CD4-positive, alpha-beta T cell treated with Interleukin-17A for 1 hour (primary cell): ENCODE measurements around the gene EED.
"Not testable (repeated sequence)": the region's sequence is repeated elsewhere in the genome, so short reads cannot be mapped to it uniquely, and the experiment has no call there.

ENCODE experiments used
- DNase-seq: peaks from one replicate; pipeline ENCODE4 v3.0.0-alpha.2; 2020

The EED gene

GRCh38 chr11:86219311-86220193 is 25.0 kb upstream of the EED start:
- DNase-seq, result no peak

GRCh38 chr11:86220653-86221052 is 23.9 kb upstream of the EED start:
- DNase-seq, result no peak

- DNase-seq, result no peak
Observed at GRCh38 chr11:86222081-86222480, 22.5 kb upstream of the EED start.

GRCh38 chr11:86224575-86224974 is 20.0 kb upstream of the EED start:
- DNase-seq, result not testable (repeated sequence)

- not testable (repeated sequence) for DNase-seq
Observed at GRCh38 chr11:86225344-86225743, 19.2 kb upstream of the EED start.

- no peak for DNase-seq
Observed at GRCh38 chr11:86228269-86229038, 16.1 kb upstream of the EED start.

GRCh38 chr11:86229039-86229330 is 15.6 kb upstream of the EED start:
- not testable (repeated sequence) for DNase-seq

- DNase-seq, result no peak
Observed at GRCh38 chr11:86230179-86230804, 14.3 kb upstream of the EED start.

GRCh38 chr11:86230921-86231434 is 13.6 kb upstream of the EED start:
- no peak for DNase-seq

- no peak for DNase-seq
Observed at GRCh38 chr11:86232556-86232955, 12.0 kb upstream of the EED start.

- no peak for DNase-seq
Observed at GRCh38 chr11:86234831-86235461, 9.6 kb upstream of the EED start.

GRCh38 chr11:86237267-86237804 is 7.2 kb upstream of the EED start:
- no peak for DNase-seq

GRCh38 chr11:86240164-86240563 is 4.4 kb upstream of the EED start:
- no peak for DNase-seq

GRCh38 chr11:86241956-86242535 is 2.5 kb upstream of the EED start:
- no peak for DNase-seq

GRCh38 chr11:86243396-86243795 is 1.2 kb upstream of the EED start:
- no peak for DNase-seq

GRCh38 chr11:86244063-86244521 is 461 bp upstream of the EED start:
- DNase-seq, result peak; percentile 92

GRCh38 chr11:86245369-86246292 is 1.1 kb downstream of the EED start:
- DNase-seq, result peak; percentile 57

- DNase-seq, result no peak
Observed at GRCh38 chr11:86246293-86246675, 1.7 kb downstream of the EED start.

GRCh38 chr11:86247608-86248007 is 3.1 kb downstream of the EED start:
- peak; percentile 15 for DNase-seq

GRCh38 chr11:86248609-86249008 is 4.1 kb downstream of the EED start:
- peak; percentile 17 for DNase-seq
